Measurements from ENCODE around the gene IFNB1. TPM values are rescaled to one million over a fixed set of nuclear protein-coding genes. Genes with fewer than 3 reads are reported as not detected.

IFNB1 gene
- total RNA-seq, 1 donor from 2014 or later, result not detected

GRCh38 chr9:21078702-21079101 is 960 bp upstream of the IFNB1 start:
- ATAC-seq (no peak), DNase-seq (ENCODE audit: low spot score) (no peak)
- intact Hi-C loops (cut with DNase I), result no loop called here

DNA sequence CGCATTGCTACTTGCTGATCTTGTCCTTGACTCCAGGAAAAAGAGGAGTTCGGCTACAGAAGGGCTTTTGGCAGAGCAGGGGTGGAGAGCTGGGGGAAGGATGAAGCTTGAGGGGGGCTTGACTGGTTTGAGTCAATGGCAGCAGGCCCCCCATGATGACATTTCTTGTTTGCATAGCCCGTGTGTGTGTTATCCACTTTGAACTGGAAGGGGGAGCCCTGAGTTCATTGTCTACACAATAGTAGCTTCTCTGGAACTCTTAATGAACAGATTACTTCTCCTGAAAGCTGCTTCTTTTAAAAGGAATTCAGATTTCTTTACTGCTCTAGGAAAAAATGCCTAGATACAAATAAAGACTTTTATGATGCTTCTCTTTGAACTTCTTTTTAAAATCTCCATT is 2.3 kb downstream of the IFNB1 start:
- DNase-seq (ENCODE audit: low spot score) (no peak), ATAC-seq (no peak)
- intact Hi-C loops (cut with DNase I), result no loop called here

DNA sequence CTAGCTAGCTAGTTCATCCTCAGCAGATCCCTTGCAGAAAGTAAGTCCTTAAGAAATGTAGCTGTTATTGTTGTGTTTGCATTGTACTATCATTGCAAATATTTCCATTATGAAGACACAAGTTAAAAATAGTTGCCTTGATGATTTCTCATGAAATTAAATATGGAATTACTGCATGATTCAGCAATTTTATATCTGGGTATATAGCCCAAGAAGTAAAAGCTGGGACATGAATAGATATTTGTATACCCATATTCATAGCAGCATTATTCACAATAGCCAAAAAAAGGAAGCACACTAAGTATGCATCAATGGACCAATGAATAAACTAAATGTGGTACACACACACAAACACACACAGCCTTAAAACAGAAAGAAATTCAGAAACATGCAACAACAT is 6.8 kb downstream of the IFNB1 start:
- ATAC-seq (no peak), DNase-seq (ENCODE audit: low spot score) (no peak)
- intact Hi-C loops (cut with DNase I), result no loop called here

- intact Hi-C loops (cut with DNase I), result no loop called here
- DNase-seq (ENCODE audit: low spot score), result no peak
- peak; percentile 96 for ATAC-seq
These were observed 7.6 kb downstream of the IFNB1 start for GRCh38 chr9:21070171-21070571.

DNA sequence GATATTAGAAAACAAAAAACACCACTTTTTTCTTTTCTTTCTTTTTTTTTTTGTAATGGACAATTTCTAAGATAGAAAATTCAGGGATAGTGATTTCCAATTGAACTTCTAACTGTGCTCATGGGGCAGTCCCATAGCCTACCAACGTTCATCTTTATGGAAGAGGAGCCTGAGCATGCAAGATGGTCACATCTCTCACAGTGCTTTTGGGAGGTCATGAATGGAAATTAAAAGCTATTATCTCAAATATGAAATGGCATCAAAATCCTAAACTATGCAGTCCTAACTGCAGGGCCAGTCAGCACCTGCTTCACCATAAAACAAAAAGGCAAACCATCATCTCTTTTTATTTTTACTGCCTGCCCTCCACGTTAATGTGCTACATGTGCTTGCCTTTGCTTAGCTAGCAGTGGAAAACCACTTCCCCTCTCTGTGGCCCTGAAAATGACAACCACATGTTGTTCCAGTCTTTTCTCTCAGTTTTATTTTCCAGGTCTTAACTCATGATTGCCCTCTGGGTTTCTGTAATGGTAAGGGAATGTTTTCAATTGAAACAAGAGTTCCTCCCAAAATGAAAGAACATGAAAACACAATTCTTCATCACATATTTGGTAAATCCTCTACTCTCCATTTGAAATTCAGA is 16.7 kb downstream of the IFNB1 start:
- ATAC-seq, result peak; percentile 67
- intact Hi-C loops (cut with DNase I), result no loop called here
- DNase-seq (ENCODE audit: low spot score), result no peak

GRCh38 chr9:21056931-21057330 is 20.8 kb downstream of the IFNB1 start:
- no peak for ATAC-seq
- no peak for DNase-seq (ENCODE audit: low spot score)
- intact Hi-C loops (cut with DNase I), result no loop called here

GRCh38 chr9:21053851-21054250 is 23.9 kb downstream of the IFNB1 start:
- intact Hi-C loops (cut with DNase I), result no loop called here
- DNase-seq (ENCODE audit: low spot score) (no peak), ATAC-seq (no peak)

- ATAC-seq, result no peak
- DNase-seq (ENCODE audit: low spot score), result no peak
- intact Hi-C loops (cut with DNase I), result no loop called here
These were observed 30.5 kb downstream of the IFNB1 start for GRCh38 chr9:21047281-21047691.

GRCh38 chr9:21043841-21044240 is 33.9 kb downstream of the IFNB1 start:
- ATAC-seq (no peak), DNase-seq (ENCODE audit: low spot score) (no peak)
- intact Hi-C loops (cut with DNase I), result no loop called here

GRCh38 chr9:21042466-21042865 is 35.3 kb downstream of the IFNB1 start:
- no peak for DNase-seq (ENCODE audit: low spot score)
- no peak for ATAC-seq
- intact Hi-C loops (cut with DNase I), result no loop called here

DNA sequence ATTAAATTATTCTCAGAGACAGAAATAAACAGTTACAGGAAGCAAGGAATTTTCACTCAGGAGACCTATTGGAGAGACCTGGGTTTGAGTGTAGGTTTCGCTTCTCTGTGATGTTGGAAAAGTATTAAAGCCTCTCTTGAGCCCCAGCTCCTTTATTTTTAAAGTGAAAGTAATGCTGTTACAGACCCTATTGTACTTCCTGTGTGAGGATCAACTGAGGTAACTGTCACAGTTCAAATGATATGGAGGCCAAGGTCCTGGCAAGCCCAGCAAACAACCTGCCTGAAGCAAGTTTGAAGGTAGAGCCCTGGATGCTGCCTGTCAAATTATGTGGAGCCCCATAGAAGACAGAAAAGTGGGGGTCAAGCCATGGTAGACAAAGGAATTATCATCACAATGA is 38.4 kb downstream of the IFNB1 start:
- intact Hi-C loops (cut with DNase I), result no loop called here

GRCh38 chr9:21037278-21037677 is 40.5 kb downstream of the IFNB1 start:
- DNase-seq (ENCODE audit: low spot score) (no peak), ATAC-seq (no peak)
- intact Hi-C loops (cut with DNase I), result no loop called here

More for the DNA sequence above, 38.4 kb downstream of the IFNB1 start:
- DNase-seq (ENCODE audit: low spot score) (no peak), ATAC-seq (no peak)

DNA sequence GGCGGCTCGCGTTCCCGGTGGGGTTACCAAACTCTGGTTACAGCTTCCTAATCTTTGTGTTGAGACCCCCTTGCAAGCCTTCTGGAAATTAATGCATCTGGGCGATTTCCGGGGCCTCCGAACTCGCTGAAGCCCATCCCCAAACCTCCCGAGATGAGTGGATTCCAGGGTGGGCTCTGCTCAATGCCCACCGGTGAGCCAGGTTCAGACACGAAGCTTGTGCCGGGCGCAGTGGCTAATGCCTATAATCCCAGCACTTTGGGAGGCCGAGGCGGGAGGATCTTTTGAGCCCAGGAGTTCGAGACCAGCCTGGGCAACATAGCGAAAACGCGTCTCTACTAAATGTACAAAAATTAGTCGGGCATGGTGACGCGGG is 45.9 kb downstream of the IFNB1 start:
- intact Hi-C loops (cut with DNase I), result no loop called here
- no peak for DNase-seq (ENCODE audit: low spot score)
- ATAC-seq, result no peak

GRCh38 chr9:21031091-21031807 is 46.5 kb downstream of the IFNB1 start, which contains the start of gene HACD4:
Gene HACD4, minus strand, starts transcription at chr9:21031640. Its CDS starts 50 bp downstream, at chr9:21031590.
- ATAC-seq (peak; percentile 85), DNase-seq (ENCODE audit: low spot score) (peak; percentile 74)
- intact Hi-C loops (cut with DNase I), result no loop called here

GRCh38 chr9:21030389-21031035 is 47.2 kb downstream of the IFNB1 start:
- no peak for DNase-seq (ENCODE audit: low spot score)
- ATAC-seq, result peak; percentile 71
- intact Hi-C loops (cut with DNase I), result no loop called here

DNA sequence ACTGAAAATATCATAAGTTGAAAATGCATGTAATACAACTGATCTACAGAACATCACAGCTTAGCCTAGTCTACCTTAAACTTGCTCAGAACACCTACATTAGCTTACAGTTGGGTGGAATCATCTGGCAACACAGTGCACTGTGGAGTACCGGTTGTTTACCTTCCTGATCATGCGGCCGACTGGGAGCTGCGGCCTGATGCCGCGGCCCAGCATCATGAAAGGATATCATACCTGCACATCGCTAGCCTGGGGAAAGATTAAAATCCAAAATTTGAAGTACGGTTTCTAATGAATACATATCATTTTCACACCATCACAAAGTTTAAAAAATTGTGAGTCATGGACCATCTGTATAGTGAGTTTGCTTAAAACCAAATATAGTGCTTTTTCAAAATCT is 48.1 kb downstream of the IFNB1 start:
- intact Hi-C loops (cut with DNase I), result no loop called here
- ATAC-seq (no peak), DNase-seq (ENCODE audit: low spot score) (no peak)

GRCh38 chr9:21028466-21028865 is 49.3 kb downstream of the IFNB1 start:
- DNase-seq (ENCODE audit: low spot score), result no peak
- intact Hi-C loops (cut with DNase I), result no loop called here
- ATAC-seq, result no peak

GRCh38 chr9:21027295-21027694 is 50.4 kb downstream of the IFNB1 start:
- intact Hi-C loops (cut with DNase I), result no loop called here
- ATAC-seq (no peak), DNase-seq (ENCODE audit: low spot score) (no peak)
